MM.1S (cell line): ENCODE measurements around the gene TRIAP1.

Source experiments
- DNase-seq: peaks from one replicate; pipeline ENCODE4 v3.0.0-alpha.2; 2015
- H2AFZ ChIP-seq: fragments of 300-600 bp; sonication (generic); 2 replicates; pipeline ENCODE4 v1.6.0; 2016; ENCODE audit warnings: antibody characterized with exemption, low read length
- H3F3A ChIP-seq: fragments of 300-600 bp; sonication (generic); 2 replicates; pipeline ENCODE4 v1.6.1; 2016; ENCODE audit warnings: mild to moderate bottlenecking, antibody characterized with exemption, low read length, moderate library complexity, mixed read lengths; ENCODE audit not compliant: insufficient read depth
- H3K27ac ChIP-seq: fragments of 300-600 bp; sonication (generic); 2 replicates; pipeline ENCODE4 v1.5.1; 2016; ENCODE audit warnings: mild to moderate bottlenecking, low read length
- H3K27me3 ChIP-seq: fragments of 300-600 bp; sonication (generic); replicated peaks from 2 replicates; pipeline ENCODE4 v1.6.0; 2016; ENCODE audit warnings: low read length; ENCODE audit not compliant: insufficient read depth
- H3K36me3 ChIP-seq: fragments of 300-600 bp; sonication (generic); replicated peaks from 2 replicates; pipeline ENCODE4 v1.6.1; 2016; ENCODE audit warnings: mild to moderate bottlenecking, low read length, mixed read lengths; ENCODE audit not compliant: insufficient read depth
- H3K4me1 ChIP-seq: fragments of 300-600 bp; sonication (generic); 2 replicates; pipeline ENCODE4 v1.6.1; 2016; ENCODE audit warnings: low read length, mixed read lengths
- H3K4me2 ChIP-seq: fragments of 300-600 bp; sonication (generic); 2 replicates; pipeline ENCODE4 v1.6.0; 2016; ENCODE audit warnings: low read depth, low read length
- H3K4me3 ChIP-seq: fragments of 300-600 bp; sonication (generic); 2 replicates; pipeline ENCODE4 v1.5.1; 2016; ENCODE audit warnings: low read length, mixed read lengths
- H3K79me2 ChIP-seq: fragments of 300-600 bp; sonication (generic); 2 replicates; pipeline ENCODE4 v1.6.1; 2016; ENCODE audit warnings: mixed run types, low read length, mixed read lengths
- H3K9ac ChIP-seq: fragments of 300-600 bp; sonication (generic); 2 replicates; pipeline ENCODE4 v1.6.1; 2016; ENCODE audit warnings: low read length, mixed read lengths
- H3K9me2 ChIP-seq: fragments of 300-600 bp; sonication (generic); replicated peaks from 2 replicates; pipeline ENCODE4 v1.6.1; 2016; ENCODE audit warnings: mild to moderate bottlenecking, low read length, mixed read lengths; ENCODE audit not compliant: insufficient read depth
- H3K9me3 ChIP-seq: fragments of 300-600 bp; sonication (generic); replicated peaks from 2 replicates; pipeline ENCODE4 v1.6.1; 2016; ENCODE audit warnings: mild to moderate bottlenecking, low read length, mixed read lengths; ENCODE audit not compliant: insufficient read depth
- H4K20me1 ChIP-seq: fragments of 300-600 bp; sonication (generic); 2 replicates; pipeline ENCODE4 v1.6.1; 2016; ENCODE audit warnings: mild to moderate bottlenecking, low read length, moderate library complexity, mixed read lengths; ENCODE audit not compliant: insufficient read depth
- EZH2 ChIP-seq: fragments of 300-600 bp; sonication (generic); optimal IDR thresholded peaks from 2 replicates; pipeline ENCODE3; 2017; ENCODE audit warnings: low read depth, mild to moderate bottlenecking, antibody characterized with exemption, low read length, mixed read lengths
- EZH2phosphoT487 ChIP-seq: fragments of 300-600 bp; sonication (generic); IDR thresholded peaks from 2 replicates; pipeline ENCODE4 v1.6.1; 2018; ENCODE audit warnings: antibody characterized with exemption, low read length
- TF ChIP-seq, protein P1 (sequence below): fragments of 300-600 bp; sonication (generic); IDR thresholded peaks from 2 replicates; pipeline ENCODE4 v1.5.1; 2016; ENCODE audit warnings: antibody characterized with exemption, low read length, mixed read lengths

The TRIAP1 gene

DNA sequence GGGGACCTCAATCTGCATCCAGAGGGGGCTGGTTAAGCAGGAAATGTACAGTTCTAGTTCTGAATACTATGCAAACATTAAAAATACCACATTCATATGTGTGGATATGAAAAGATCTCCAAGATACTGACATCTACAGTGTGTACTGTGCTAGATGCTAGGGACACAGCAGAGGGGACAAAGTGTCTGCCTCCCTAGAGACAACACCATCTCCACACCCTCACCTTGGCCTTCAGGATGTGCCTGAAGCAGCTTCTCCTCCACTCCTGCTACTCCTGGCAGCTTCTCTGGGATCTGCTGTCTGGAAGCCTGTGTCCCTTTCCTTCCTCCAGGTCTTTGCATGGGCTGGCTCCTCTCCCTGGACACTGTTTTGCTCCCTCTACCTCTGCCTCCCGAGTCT is 34.0 kb upstream of the TRIAP1 start:
- H3K9me3 ChIP-seq: no peaks in the 10 kb centered on the region
- H3K4me2 ChIP-seq: no peak overlapping the region
- no peaks in the 10 kb centered on the region for H3K36me3 ChIP-seq
- TF ChIP-seq, protein P1, sequence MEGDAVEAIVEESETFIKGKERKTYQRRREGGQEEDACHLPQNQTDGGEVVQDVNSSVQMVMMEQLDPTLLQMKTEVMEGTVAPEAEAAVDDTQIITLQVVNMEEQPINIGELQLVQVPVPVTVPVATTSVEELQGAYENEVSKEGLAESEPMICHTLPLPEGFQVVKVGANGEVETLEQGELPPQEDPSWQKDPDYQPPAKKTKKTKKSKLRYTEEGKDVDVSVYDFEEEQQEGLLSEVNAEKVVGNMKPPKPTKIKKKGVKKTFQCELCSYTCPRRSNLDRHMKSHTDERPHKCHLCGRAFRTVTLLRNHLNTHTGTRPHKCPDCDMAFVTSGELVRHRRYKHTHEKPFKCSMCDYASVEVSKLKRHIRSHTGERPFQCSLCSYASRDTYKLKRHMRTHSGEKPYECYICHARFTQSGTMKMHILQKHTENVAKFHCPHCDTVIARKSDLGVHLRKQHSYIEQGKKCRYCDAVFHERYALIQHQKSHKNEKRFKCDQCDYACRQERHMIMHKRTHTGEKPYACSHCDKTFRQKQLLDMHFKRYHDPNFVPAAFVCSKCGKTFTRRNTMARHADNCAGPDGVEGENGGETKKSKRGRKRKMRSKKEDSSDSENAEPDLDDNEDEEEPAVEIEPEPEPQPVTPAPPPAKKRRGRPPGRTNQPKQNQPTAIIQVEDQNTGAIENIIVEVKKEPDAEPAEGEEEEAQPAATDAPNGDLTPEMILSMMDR: no peak
- TF ChIP-seq EZH2 (no peak), EZH2phosphoT487 (no peak)
- H2AFZ ChIP-seq: no peak overlapping the region
- no peaks in the 10 kb centered on the region for H3K9me2 ChIP-seq
- no peak overlapping the region for H3K9ac ChIP-seq
- no peaks in the 10 kb centered on the region for H3F3A ChIP-seq
- no peaks in the 10 kb centered on the region for H3K79me2 ChIP-seq
- H3K27ac ChIP-seq: no peak overlapping the region
- H3K4me1 ChIP-seq: no peaks in the 10 kb centered on the region
- no peaks in the 10 kb centered on the region for H4K20me1 ChIP-seq
- H3K4me3 ChIP-seq: no peak overlapping the region
- no peak for DNase-seq
- H3K27me3 ChIP-seq: no peaks in the 10 kb centered on the region

DNA sequence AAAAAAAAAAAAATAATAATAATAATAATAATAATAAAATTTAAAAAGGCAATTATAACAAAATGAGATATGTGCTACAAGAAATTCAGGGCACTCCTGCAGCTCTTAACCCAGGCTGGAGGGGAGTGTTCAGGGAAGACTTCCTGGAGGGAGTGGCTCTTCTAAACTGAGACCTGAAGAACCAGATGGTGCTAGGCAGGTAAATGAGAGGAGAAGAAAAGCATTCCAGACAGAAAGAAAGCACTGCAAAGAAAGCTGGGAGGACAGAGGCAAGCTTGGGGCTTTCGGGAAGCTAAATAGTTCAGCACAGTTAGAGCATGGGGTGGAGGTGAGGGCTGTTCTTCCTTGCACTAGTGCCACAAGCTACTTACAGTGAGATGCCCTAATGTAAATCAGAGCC is 33.3 kb upstream of the TRIAP1 start:
- TF ChIP-seq EZH2phosphoT487: no peak
- TF ChIP-seq, protein P1: no peak

DNA sequence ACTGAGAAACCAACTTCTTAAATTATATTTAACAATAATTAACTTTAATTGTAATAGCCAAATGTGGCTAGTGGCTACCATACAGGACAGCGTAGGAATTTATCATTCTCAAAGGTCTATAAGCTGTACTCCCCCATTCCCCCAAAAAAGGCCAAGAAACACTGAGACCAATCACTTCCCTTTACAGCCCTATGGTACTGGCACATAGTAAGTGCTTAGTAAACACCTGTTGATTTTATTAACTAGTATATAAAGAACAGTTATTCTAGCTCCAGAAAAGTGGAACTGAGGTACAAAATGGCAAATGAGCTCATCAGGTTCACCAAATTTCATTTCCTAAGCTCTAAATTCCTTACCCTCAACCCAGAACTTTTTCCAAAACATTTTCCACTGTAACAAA is 29.5 kb upstream of the TRIAP1 start:
- H3K27ac ChIP-seq: no peak overlapping the region
- H3K27me3 ChIP-seq: no peaks in the 10 kb centered on the region
- TF ChIP-seq EZH2 (no peak), EZH2phosphoT487 (no peak)
- TF ChIP-seq, protein P1: no peak
- no peak overlapping the region for H2AFZ ChIP-seq
- no peaks in the 10 kb centered on the region for H3F3A ChIP-seq
- no peak overlapping the region for H3K4me3 ChIP-seq
- no peaks in the 10 kb centered on the region for H3K9me2 ChIP-seq
- no peaks in the 10 kb centered on the region for H3K36me3 ChIP-seq
- H3K4me1 ChIP-seq: no peaks in the 10 kb centered on the region
- no peak overlapping the region for H3K9ac ChIP-seq
- DNase-seq: no peak
- H4K20me1 ChIP-seq: no peaks in the 10 kb centered on the region
- H3K4me2 ChIP-seq: no peak overlapping the region
- no peaks in the 10 kb centered on the region for H3K79me2 ChIP-seq
- H3K9me3 ChIP-seq: no peaks in the 10 kb centered on the region

More for the DNA sequence above, 33.3 kb upstream of the TRIAP1 start:
- Histone ChIP-seq H3K27ac (no peak overlapping the region), H3K79me2 (no peaks in the 10 kb centered on the region), H3K9me3 (no peaks in the 10 kb centered on the region), H3F3A (no peaks in the 10 kb centered on the region), H2AFZ (no peak overlapping the region), H4K20me1 (no peaks in the 10 kb centered on the region), H3K4me3 (no peak overlapping the region), H3K9me2 (no peaks in the 10 kb centered on the region), H3K9ac (no peak overlapping the region), H3K27me3 (no peaks in the 10 kb centered on the region), H3K4me2 (no peak overlapping the region), H3K4me1 (no peaks in the 10 kb centered on the region), H3K36me3 (no peaks in the 10 kb centered on the region)
- no peak for DNase-seq

DNA sequence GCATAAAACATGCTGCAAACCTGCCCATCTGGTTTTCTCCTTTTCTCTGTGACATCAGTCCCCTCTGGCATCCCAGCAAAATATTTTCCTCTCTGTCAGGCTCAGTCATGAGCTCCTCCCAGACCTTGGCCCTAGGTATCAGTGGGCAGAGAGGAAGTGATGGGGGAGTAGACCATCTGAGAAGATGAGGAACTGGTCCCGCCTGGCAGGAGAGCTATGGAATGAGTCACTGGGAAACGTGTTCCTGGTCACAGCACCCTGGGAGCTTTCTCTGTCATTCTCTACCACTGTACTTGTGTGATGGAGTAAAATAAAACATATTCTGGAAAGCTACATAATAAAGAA is 28.4 kb upstream of the TRIAP1 start:
- H3K27ac ChIP-seq: no peak overlapping the region
- no peaks in the 10 kb centered on the region for H3K27me3 ChIP-seq
- no peak for DNase-seq
- no peaks in the 10 kb centered on the region for H3F3A ChIP-seq
- no peak overlapping the region for H3K9ac ChIP-seq
- no peak overlapping the region for H3K4me3 ChIP-seq
- H3K4me1 ChIP-seq: no peaks in the 10 kb centered on the region
- H3K36me3 ChIP-seq: no peaks in the 10 kb centered on the region
- no peak overlapping the region for H2AFZ ChIP-seq
- H4K20me1 ChIP-seq: no peaks in the 10 kb centered on the region
- H3K9me2 ChIP-seq: no peaks in the 10 kb centered on the region
- H3K4me2 ChIP-seq: no peak overlapping the region
- TF ChIP-seq EZH2 (no peak), EZH2phosphoT487 (no peak)
- TF ChIP-seq, protein P1: no peak
- no peaks in the 10 kb centered on the region for H3K9me3 ChIP-seq
- no peaks in the 10 kb centered on the region for H3K79me2 ChIP-seq
